Left cardiac atrium (tissue), 4 donors: ENCODE data around the gene PRRG4. TPM values are rescaled to one million over a fixed set of nuclear protein-coding genes. Genes with fewer than 3 reads are reported as not detected.

Experiments used
- ATAC-seq, 2 donors: fragments of 200-7000 bp; cut with Tn5 transposase; one replicate each; pipeline ENCODE4 v1.9.1; 2020; ENCODE audit warnings: mild to moderate bottlenecking in 2 of 2, moderate library complexity in 2 of 2
- DNase-seq: peaks from one replicate; pipeline ENCODE4 v3.0.0-alpha.2; 2020
- intact Hi-C, 2 donors: fragments of 100-400 bp; cut with DNase I; formaldehyde crosslinking; loops; one replicate each; pipeline versions ENCODE4 v1.14.1 to v1.15.1; 2022 to 2023
- total RNA-seq, 2 donors: library from RNA; stranded (reverse); fragmentation: NEBNext Ultra II Directional; extraction: Animal tissue kit (Norgen Biotek cat#: 25700); gene quantifications; one replicate each; pipeline ENCODE4 v1.2.1, GENCODE V29; 2021
- donor health status: DM: no; HTN: yes; CAD: no.
- donor health status: DM: no; HTN: yes; CAD: no; lungs with severe emphysema.
- donor health status: DM: yes; HTN: yes; CAD: no.
- donor health status: Dilated cardiomyopathy.

Gene PRRG4
- total RNA-seq, 2 donors from 2014 or later, result 0.92 to 1.0 TPM

GRCh38 chr11:32897103-32897502 is 67.4 kb downstream of the PRRG4 start:
- ATAC-seq (no peak), DNase-seq (no peak)
- intact Hi-C loops, result no loop called here

- no peak for DNase-seq
- intact Hi-C loops, result no loop called here
- no peak for ATAC-seq
Observed at GRCh38 chr11:32899438-32899837, 69.7 kb downstream of the PRRG4 start.

GRCh38 chr11:32902089-32902665 is 72.5 kb downstream of the PRRG4 start:
- intact Hi-C loops, result no loop called here
- DNase-seq (no peak), ATAC-seq (no peak)

- no peak for ATAC-seq
- intact Hi-C loops, result no loop called here
Observed at GRCh38 chr11:32905028-32905667, 75.4 kb downstream of the PRRG4 start.

More at GRCh38 chr11:32905028-32905667, 75.4 kb downstream of the PRRG4 start:
- DNase-seq, result no peak

Other genes with a start within 250 kb of the PRRG4 start
- gene EIF3M, start 246.1 kb upstream of the PRRG4 start, total RNA-seq, result 100 to 1,000 TPM; 145 to 180 TPM
- not detected for gene CCDC73, start 35.3 kb upstream of the PRRG4 start, total RNA-seq
- gene QSER1, start 62.9 kb downstream of the PRRG4 start, total RNA-seq, result 10 to 100 TPM; 17.0 to 18.3 TPM
- under 1 TPM; 0.41 to 0.42 TPM for gene DEPDC7, start 186.0 kb downstream of the PRRG4 start, total RNA-seq
- gene TCP11L1, start 209.6 kb downstream of the PRRG4 start, total RNA-seq, result 1 to 10 TPM; 9.7 to 9.8 TPM